AG10803 (cell line): Measurements from ENCODE around the gene HSPE1.
A peak's percentile ranks its signal among the peaks of the same experiment; 100 is the strongest.

Source experiments
- DNase-seq: peaks from one replicate; pipeline ENCODE4 v3.0.0; 2010; ENCODE audit warnings: low read depth
- H3K4me3 ChIP-seq: 2 replicates; pipeline ENCODE4 v1.5.1; 2011; ENCODE audit warnings: mild to moderate bottlenecking, low read length, control low read depth
- CTCF ChIP-seq: conservative IDR thresholded peaks from 2 replicates; pipeline ENCODE4 v1.5.1; 2011; ENCODE audit warnings: mild to moderate bottlenecking, low read length, control low read depth, inconsistent platforms

HSPE1 gene

DNA sequence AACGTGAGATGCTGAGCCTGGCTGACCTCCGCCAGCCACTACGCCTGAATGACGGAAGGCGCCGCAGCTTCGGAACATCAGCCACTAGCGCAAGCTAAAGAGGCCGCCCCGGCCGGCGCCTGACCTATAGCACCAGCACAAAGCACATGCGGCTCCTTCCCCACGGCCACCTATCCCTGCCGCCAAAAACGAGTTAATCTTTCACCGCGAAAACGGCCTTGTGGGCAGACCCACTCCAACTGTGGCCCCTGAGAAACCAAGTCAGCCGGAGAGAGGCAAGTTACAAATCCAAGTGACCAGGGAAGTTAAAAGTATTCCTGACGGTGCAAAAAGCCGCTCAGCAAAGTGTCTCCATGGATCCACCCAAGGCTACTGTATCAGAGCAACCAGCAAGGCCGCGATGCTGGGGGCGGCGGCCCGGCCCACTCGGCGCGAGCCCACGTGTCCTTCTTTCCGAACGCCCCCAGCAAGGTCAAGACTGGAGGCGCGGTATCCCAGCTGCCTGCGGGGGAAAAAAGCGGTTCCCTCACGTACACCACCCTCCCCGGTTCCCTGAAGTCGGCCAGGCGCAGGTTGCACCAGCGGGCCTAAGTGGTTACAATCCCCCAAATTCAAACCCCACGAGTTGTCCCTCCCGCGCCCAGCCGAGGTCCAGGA, 1.1 kb upstream of the HSPE1 start:
- DNase-seq = peak; percentile 34
- TF ChIP-seq CTCF = no peak
- H3K4me3 ChIP-seq = peak overlapping the region; percentile 84

DNA sequence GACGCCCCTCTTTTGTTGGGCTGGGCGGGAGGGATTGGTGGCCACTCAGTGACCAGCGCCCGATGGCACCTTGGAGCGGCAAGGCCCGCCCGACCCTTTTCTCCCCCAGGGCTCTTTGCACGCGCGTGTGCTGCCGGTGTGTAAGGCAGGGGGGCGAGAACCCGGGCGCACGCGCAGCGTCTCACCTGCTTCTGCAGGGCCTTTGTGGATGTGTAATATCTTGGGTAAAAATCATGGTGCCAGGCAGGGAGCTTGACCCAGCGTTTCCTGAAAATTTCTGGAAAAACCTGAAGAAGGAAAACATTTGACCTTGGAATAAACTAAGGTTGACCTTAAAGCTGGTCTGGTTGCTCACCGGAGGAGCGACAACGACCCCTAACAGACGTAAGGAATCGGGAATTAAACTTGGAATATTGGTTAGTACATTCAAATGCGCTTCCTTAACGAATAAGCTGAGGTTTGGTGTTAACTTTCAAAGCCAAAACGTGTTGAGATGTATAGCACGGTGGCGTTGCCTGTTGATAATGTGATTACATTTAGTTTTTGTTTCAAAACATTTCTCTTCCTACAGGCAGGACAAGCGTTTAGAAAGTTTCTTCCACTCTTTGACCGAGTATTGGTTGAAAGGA, 438 bp downstream of the HSPE1 start:
- no peak for TF ChIP-seq CTCF
- peak overlapping the region; percentile 84 for H3K4me3 ChIP-seq
- DNase-seq = peak; percentile 6

DNA sequence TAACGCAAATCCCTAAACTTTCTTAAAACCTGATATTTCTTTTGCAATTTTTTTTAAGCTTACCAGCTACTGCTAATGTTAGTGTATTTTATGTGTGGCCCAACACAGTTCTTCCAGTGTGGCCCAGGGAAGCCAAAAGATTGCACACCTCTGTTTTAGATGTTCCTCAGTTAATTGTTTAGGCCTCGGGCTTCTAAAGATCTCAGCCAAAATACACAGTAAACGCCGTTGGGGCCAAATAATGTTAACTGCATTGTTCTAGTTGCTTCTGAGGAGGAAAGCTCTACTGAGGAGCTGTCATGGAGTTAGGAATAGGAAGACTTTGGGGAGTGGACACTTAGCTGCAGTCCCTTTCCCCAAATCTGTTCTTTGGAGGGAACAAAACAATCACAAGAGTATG, 2.0 kb downstream of the HSPE1 start:
- H3K4me3 ChIP-seq = no peak overlapping the region
- no peak for TF ChIP-seq CTCF

DNA sequence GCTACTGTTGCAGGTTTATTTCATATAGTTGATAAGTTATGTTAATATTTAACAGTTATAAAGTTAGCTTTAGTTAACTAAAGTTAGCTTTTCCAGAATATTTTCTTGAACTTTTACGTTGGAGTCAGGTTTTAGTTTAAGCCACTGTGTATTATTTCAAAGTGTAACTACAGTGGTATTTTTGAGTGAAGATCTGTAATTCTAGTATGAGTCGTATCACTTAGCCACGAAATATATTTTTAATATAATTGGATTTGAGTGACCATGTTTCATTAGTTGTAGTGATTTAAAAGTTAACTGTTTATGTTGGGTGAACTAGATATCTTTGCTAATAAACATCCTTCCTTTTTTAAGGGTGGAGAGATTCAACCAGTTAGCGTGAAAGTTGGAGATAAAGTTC, 2.5 kb downstream of the HSPE1 start:
- no peak for DNase-seq
- TF ChIP-seq CTCF = no peak
- no peak overlapping the region for H3K4me3 ChIP-seq

More for the DNA sequence above, 2.0 kb downstream of the HSPE1 start:
- no peak for DNase-seq

DNA sequence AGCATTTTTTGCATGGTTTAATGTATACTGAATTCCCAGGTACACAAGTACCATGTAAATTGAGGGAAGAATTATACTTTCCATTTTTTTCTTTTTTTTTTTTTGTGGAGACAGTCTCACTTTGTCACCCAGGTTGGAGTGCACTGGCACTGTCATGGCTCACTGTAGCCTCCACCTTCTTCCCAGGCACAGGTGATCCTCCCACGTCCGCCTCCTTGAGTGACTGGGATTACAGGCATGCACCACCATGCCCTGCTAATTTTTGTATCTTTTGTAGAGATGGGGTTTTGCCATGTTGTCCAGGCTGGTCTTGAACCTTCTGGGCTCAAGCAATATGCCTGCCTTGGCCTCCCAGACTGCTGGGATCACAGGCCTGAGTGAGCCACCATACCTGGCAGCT, 3.8 kb downstream of the HSPE1 start:
- no peak for TF ChIP-seq CTCF
- H3K4me3 ChIP-seq = no peak overlapping the region
- DNase-seq = no peak

GRCh38 chr2:197504512-197504911, 4.3 kb downstream of the HSPE1 start:
- DNase-seq = no peak
- no peak overlapping the region for H3K4me3 ChIP-seq
- no peak for TF ChIP-seq CTCF

DNA sequence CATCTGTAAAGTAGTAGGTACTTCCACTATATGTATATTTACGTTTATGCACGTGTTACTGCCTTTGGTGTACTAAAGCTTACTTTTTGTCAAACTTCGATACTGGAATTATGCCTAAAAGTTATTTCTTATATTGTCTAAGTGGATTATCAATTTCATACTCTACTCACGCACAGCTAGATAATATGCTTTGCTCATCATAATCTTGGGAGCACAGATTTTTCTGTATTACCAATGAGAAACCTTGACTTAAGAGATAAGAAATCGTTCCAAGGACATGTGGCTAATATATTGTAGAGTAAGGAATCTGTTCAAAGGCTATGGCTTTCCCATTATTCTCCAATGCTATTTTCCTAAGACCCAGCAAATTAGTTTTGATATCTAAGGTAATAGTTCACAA, 6.5 kb downstream of the HSPE1 start:
- H3K4me3 ChIP-seq = no peak overlapping the region
- TF ChIP-seq CTCF = no peak
- DNase-seq = no peak
